HFFc6 (cell line): ENCODE data around the gene HBG2. TPM values are rescaled to one million over a fixed set of nuclear protein-coding genes. Genes with fewer than 3 reads are reported as not detected.
"Not testable (repeated sequence)": the region's sequence is repeated elsewhere in the genome, so short reads cannot be mapped to it uniquely, and the experiment has no call there.

ENCODE experiments used
- DNase-seq: peaks from one replicate; pipeline ENCODE4 v3.0.0-alpha.2; 2018
- H3K27ac Mint-ChIP-seq: 2 replicates; pipeline ENCODE4 v1.8.0; 2020; ENCODE audit warnings: mild to moderate bottlenecking, mixed read lengths
- H3K27me3 Mint-ChIP-seq: 2 replicates; pipeline ENCODE4 v1.8.0; 2021; ENCODE audit warnings: mild to moderate bottlenecking, moderate library complexity, mixed read lengths; ENCODE audit not compliant: insufficient read depth
- H3K36me3 Mint-ChIP-seq: 2 replicates; pipeline ENCODE4 v1.8.0; 2021; ENCODE audit warnings: low read depth, mixed read lengths
- H3K4me1 Mint-ChIP-seq: 2 replicates; pipeline ENCODE4 v1.8.0; 2020; ENCODE audit warnings: low read depth, mixed read lengths
- H3K4me3 Mint-ChIP-seq: 2 replicates; pipeline ENCODE4 v1.8.0; 2020; ENCODE audit warnings: mild to moderate bottlenecking, moderate library complexity, mixed read lengths
- H3K9me3 Mint-ChIP-seq: 2 replicates; pipeline ENCODE4 v1.8.0; 2020; ENCODE audit warnings: mild to moderate bottlenecking, mixed read lengths
- CTCF ChIP-seq: fragments of 200-600 bp; sonication (generic); IDR thresholded peaks from 2 replicates; pipeline ENCODE4 v1.5.0; 2021; ENCODE audit warnings: antibody characterized with exemption, mild to moderate bottlenecking
- long read RNA-seq: library from polyadenylated mRNA; unstranded; transcript quantifications from one replicate; pipeline ENCODE4 v2.0.0, GENCODE V29; 2019
- total RNA-seq, 6 experiments: library from RNA; stranded (reverse); fragmentation: NEBNext Ultra II Directional; extraction: Animal tissue kit (Norgen Biotek cat#: 25700); gene quantifications; 2 replicates in 1 of 6; 3 replicates in 5 of 6; pipeline ENCODE4 v1.2.3, GENCODE V29; 2021

Gene HBG2
- total RNA-seq, result not detected
- long read RNA-seq, result 0 reads

GRCh38 chr11:5254646-5255413 is at the start of gene HBG2:
TSS of gene HBG2 (minus strand) at chr11:5254781. CDS start at chr11:5254728, 53 bp downstream.
- not testable (repeated sequence) for H3K4me3 Mint-ChIP-seq

DNA sequence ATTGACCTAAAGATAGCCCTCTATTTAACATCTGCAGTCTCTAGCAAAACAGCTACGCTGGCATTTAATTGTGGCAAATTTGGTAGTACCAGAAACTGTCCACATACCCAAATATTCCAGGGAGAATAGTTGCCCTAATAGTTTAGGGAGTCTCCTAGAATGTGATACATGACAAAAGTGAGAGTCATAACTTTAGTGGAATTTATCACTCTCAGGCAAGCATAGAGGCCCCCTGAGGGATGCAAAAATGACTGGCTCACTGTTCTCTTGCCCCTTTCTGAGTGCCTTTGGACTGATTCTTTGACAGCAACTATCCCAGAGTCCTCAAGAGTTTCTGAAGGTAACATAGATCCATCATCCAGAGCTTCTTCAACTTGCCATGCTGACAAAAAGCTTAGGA is 49.5 kb upstream of the HBG2 start:
- no peaks in the 10 kb centered on the region for H3K27me3 Mint-ChIP-seq

More at GRCh38 chr11:5254646-5255413, at the start of gene HBG2:
- not testable (repeated sequence) for DNase-seq, H3K27me3 Mint-ChIP-seq, H3K36me3 Mint-ChIP-seq, H3K27ac Mint-ChIP-seq, H3K9me3 Mint-ChIP-seq
- H3K4me1 Mint-ChIP-seq, result peaks cover 11% of the 10 kb centered on the region; the same call in 1 of the 2 replicates

DNA sequence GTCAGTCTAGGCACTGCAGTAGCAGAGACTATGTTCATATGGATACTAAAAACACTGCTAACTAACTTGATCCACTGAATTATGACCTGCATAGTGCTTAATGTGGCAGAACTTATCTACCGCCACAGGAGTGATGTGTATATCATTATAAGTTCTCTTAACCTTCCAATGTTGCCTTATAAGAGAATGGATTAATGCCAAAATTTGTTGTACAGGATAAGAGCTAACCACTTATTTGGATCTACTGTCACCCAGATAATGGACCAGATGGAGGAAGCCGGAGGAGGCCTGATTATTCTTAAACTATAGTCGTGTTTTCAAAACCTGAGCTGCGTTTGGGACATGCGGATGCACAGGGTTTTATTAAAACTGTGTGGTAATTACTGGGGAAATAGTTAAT is 49.0 kb upstream of the HBG2 start:
- Mint-ChIP-seq H3K27ac (no peak overlapping the region), H3K27me3 (no peaks in the 10 kb centered on the region), H3K4me3 (no peak overlapping the region), H3K4me1 (peaks cover 37% of the 10 kb centered on the region), H3K36me3 (no peaks in the 10 kb centered on the region), H3K9me3 (no peaks in the 10 kb centered on the region)
- no peak for DNase-seq
- TF ChIP-seq CTCF, result no peak

More for the DNA sequence above, 49.5 kb upstream of the HBG2 start:
- no peak overlapping the region for H3K4me3 Mint-ChIP-seq
- TF ChIP-seq CTCF, result no peak
- H3K4me1 Mint-ChIP-seq, result peaks cover 37% of the 10 kb centered on the region
- H3K27ac Mint-ChIP-seq, result peak overlapping the region; percentile 42
- H3K36me3 Mint-ChIP-seq, result no peaks in the 10 kb centered on the region
- no peaks in the 10 kb centered on the region for H3K9me3 Mint-ChIP-seq
- DNase-seq, result no peak

GRCh38 chr11:5301846-5302245 is 47.3 kb upstream of the HBG2 start, which contains the start of gene OR51B4:
TSS of gene OR51B4 (minus strand) at chr11:5301946. CDS start at chr11:5301946, 0 bp downstream.
- no peak for DNase-seq
- TF ChIP-seq CTCF, result no peak
- no peak within 1 kb of the TSS for H3K4me3 Mint-ChIP-seq
- peaks cover 39% of the 10 kb centered on the region for H3K4me1 Mint-ChIP-seq
- no peaks in the 10 kb centered on the region for H3K27me3 Mint-ChIP-seq
- H3K9me3 Mint-ChIP-seq, result no peaks in the 10 kb centered on the region
- no peaks in the 10 kb centered on the region for H3K36me3 Mint-ChIP-seq
- H3K27ac Mint-ChIP-seq, result no peak within 1 kb of the TSS

GRCh38 chr11:5300251-5300650 is 45.7 kb upstream of the HBG2 start:
- H3K4me3 Mint-ChIP-seq, result no peak overlapping the region
- no peaks in the 10 kb centered on the region for H3K9me3 Mint-ChIP-seq
- DNase-seq, result no peak
- TF ChIP-seq CTCF, result no peak
- H3K36me3 Mint-ChIP-seq, result no peaks in the 10 kb centered on the region
- peaks cover 39% of the 10 kb centered on the region for H3K4me1 Mint-ChIP-seq
- no peak overlapping the region for H3K27ac Mint-ChIP-seq
- H3K27me3 Mint-ChIP-seq, result no peaks in the 10 kb centered on the region

- TF ChIP-seq CTCF, result no peak
- Mint-ChIP-seq H3K4me3 (no peak overlapping the region), H3K4me1 (peaks cover 27% of the 10 kb centered on the region), H3K27me3 (no peaks in the 10 kb centered on the region), H3K27ac (no peak overlapping the region), H3K36me3 (peaks cover 3% of the 10 kb centered on the region; the same call in 1 of the 2 replicates), H3K9me3 (no peaks in the 10 kb centered on the region)
- DNase-seq, result no peak
Measured at GRCh38 chr11:5298451-5298850, 43.9 kb upstream of the HBG2 start.
